KMS-11 (cell line): ENCODE data around the gene B4GALNT3.
"Not testable (repeated sequence)": the region's sequence is repeated elsewhere in the genome, so short reads cannot be mapped to it uniquely, and the experiment has no call there.

ENCODE experiments used
- H2AFZ ChIP-seq: fragments of 200-600 bp; sonication (generic); 2 replicates; pipeline ENCODE4 v1.6.1; 2016; ENCODE audit warnings: antibody characterized with exemption, mixed run types, low read depth
- H3K27ac ChIP-seq: fragments of 200-600 bp; sonication (generic); 2 replicates; pipeline ENCODE4 v1.6.1; 2016; ENCODE audit warnings: mild to moderate bottlenecking, mixed run types
- H3K27me3 ChIP-seq: fragments of 200-600 bp; sonication (generic); 2 replicates; pipeline ENCODE4 v1.6.1; 2017; ENCODE audit warnings: mild to moderate bottlenecking, low read depth, mixed run types, moderate library complexity; ENCODE audit not compliant: insufficient read depth
- H3K36me3 ChIP-seq: fragments of 200-600 bp; sonication (generic); 2 replicates; pipeline ENCODE4 v1.6.1; 2017; ENCODE audit warnings: mild to moderate bottlenecking, mixed run types; ENCODE audit not compliant: insufficient read depth
- H3K4me1 ChIP-seq: fragments of 200-600 bp; sonication (generic); 2 replicates; pipeline ENCODE4 v1.6.1; 2016; ENCODE audit warnings: mild to moderate bottlenecking, low read depth, mixed run types; ENCODE audit not compliant: poor library complexity, severe bottlenecking
- H3K4me2 ChIP-seq: fragments of 200-600 bp; sonication (generic); 2 replicates; pipeline ENCODE4 v1.7.0; 2016; ENCODE audit warnings: mild to moderate bottlenecking, mixed run types
- H3K4me3 ChIP-seq: fragments of 200-600 bp; sonication (generic); IDR thresholded peaks from 2 replicates; pipeline ENCODE4 v1.6.1; 2017; ENCODE audit warnings: low read depth, low read length, mixed read lengths; ENCODE audit not compliant: insufficient read depth
- H3K79me2 ChIP-seq: fragments of 200-600 bp; sonication (generic); 2 replicates; pipeline ENCODE4 v1.6.1; 2016; ENCODE audit warnings: low read depth, mixed run types; ENCODE audit not compliant: insufficient read depth
- H3K9ac ChIP-seq: fragments of 200-600 bp; sonication (generic); 2 replicates; pipeline ENCODE4 v1.6.1; 2016; ENCODE audit warnings: mild to moderate bottlenecking, mixed run types
- H4K20me1 ChIP-seq: fragments of 200-600 bp; sonication (generic); 2 replicates; pipeline ENCODE4 v1.6.1; 2016; ENCODE audit warnings: mild to moderate bottlenecking, mixed run types; ENCODE audit not compliant: insufficient read depth
- CTCF ChIP-seq: fragments of 200-600 bp; sonication (generic); conservative IDR thresholded peaks from 2 replicates; pipeline ENCODE4 v1.6.1; 2017; ENCODE audit warnings: low read depth, mild to moderate bottlenecking, antibody characterized with exemption, low read length, moderate library complexity, mixed read lengths

B4GALNT3 gene

GRCh38 chr12:575129-575502 is 115.4 kb downstream of the B4GALNT3 start:
- H3K9ac ChIP-seq, result no peak overlapping the region
- no peak overlapping the region for H3K4me3 ChIP-seq
- H3K4me1 ChIP-seq, result peaks cover 13% of the 10 kb centered on the region
- H3K4me2 ChIP-seq, result no peak overlapping the region
- no peaks in the 10 kb centered on the region for H3K36me3 ChIP-seq
- H2AFZ ChIP-seq, result peak overlapping the region; percentile 100
- no peaks in the 10 kb centered on the region for H3K27me3 ChIP-seq
- H4K20me1 ChIP-seq, result no peaks in the 10 kb centered on the region
- TF ChIP-seq CTCF, result no peak
- no peaks in the 10 kb centered on the region for H3K79me2 ChIP-seq
- no peak overlapping the region for H3K27ac ChIP-seq

DNA sequence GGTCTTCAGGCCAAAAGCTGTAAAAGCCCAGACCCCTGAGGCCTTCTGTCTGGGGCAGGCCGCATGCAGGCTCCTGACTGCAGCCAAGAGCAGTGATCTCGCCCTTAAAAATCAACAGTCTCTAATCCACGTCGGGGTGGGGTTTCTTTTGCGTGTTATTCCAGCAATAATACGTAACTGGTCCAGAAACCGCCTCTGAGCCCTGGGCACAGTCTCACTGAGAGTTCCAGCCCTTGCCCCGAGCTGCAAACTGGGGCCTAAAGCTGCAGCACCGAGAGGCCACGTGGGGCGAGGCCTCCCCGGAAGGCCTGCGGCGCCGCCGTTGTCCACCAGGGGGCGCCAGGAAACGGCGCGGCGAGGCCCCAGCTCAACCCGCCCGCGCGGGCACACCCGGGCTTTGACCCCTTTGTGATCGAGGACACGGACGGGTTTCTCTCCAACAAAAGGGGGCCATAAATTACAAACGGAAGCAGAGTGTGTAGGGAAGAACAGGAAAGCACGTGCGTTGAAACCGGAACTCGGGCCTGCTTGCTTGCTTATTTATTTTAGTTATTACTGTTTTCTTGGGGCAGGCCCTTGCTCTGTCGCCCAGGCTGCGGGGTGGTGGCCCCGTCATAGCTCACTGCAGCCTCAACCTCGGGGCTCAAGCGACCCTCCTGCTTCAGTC is 116.3 kb downstream of the B4GALNT3 start:
- H3K4me1 ChIP-seq, result peaks cover 13% of the 10 kb centered on the region
- H3K27me3 ChIP-seq, result no peaks in the 10 kb centered on the region
- H4K20me1 ChIP-seq, result no peaks in the 10 kb centered on the region
- H3K79me2 ChIP-seq, result no peaks in the 10 kb centered on the region
- H3K27ac ChIP-seq, result peak overlapping the region; percentile 26; the same call in 1 of the 2 replicates
- H3K4me2 ChIP-seq, result peak overlapping the region; percentile 52; the same call in 1 of the 2 replicates
- no peaks in the 10 kb centered on the region for H3K36me3 ChIP-seq
- no peak overlapping the region for H3K4me3 ChIP-seq
- peak overlapping the region; percentile 100 for H2AFZ ChIP-seq
- peak overlapping the region; percentile 35; the same call in 1 of the 2 replicates for H3K9ac ChIP-seq
- peak; percentile 98 for TF ChIP-seq CTCF

- Histone ChIP-seq H3K4me1 (peaks cover 13% of the 10 kb centered on the region), H3K27me3 (no peaks in the 10 kb centered on the region), H3K36me3 (no peaks in the 10 kb centered on the region), H3K79me2 (no peaks in the 10 kb centered on the region), H3K9ac (peak overlapping the region; percentile 35; the same call in 1 of the 2 replicates), H2AFZ (peak overlapping the region; percentile 100), H4K20me1 (no peaks in the 10 kb centered on the region), H3K4me3 (no peak overlapping the region), H3K4me2 (peak overlapping the region; percentile 52; the same call in 1 of the 2 replicates), H3K27ac (no peak overlapping the region)
- no peak for TF ChIP-seq CTCF
These were observed 116.9 kb downstream of the B4GALNT3 start for GRCh38 chr12:576615-577110.

DNA sequence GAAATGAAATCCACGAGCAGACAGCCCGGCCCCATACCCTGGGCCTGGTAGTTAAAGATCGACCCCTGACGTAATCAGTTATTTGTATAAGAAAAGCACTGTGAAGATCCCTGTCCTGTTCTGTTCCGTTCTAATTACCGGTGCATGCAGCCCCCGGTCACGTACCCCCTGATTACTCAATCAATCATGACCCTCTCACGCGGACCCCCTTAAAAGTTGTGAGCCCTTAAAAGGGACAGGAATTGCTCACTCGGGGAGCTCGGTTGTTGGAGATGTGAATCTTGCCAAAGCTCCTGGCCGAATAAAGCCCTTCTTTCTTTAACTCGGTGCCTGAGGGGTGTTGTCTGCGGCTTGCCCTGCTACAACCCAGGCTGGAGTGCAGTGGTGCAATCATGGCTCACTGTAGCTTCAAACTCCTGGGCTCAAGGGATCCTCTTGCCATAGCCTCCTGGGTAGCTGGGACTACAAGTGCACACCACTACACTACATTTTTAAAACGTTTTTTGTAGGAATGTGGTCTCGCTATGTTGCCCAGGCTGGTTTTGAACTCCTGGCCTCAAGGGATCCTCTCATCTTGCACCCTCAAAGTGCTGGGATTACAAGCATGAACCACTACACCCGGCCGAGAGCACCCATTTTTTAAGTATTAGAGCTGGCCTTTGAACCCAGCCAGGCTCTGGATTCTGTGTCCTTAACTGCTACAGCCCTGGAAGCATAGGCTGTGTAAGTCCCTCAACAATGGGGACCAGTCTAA is 118.4 kb downstream of the B4GALNT3 start:
- not testable (repeated sequence) for H3K4me3 ChIP-seq, H3K27ac ChIP-seq, H4K20me1 ChIP-seq, H3K36me3 ChIP-seq, H2AFZ ChIP-seq, H3K27me3 ChIP-seq, H3K79me2 ChIP-seq, H3K4me2 ChIP-seq, H3K9ac ChIP-seq
- peaks cover 13% of the 10 kb centered on the region for H3K4me1 ChIP-seq
